Limb (tissue), 2 donors: ENCODE results near the gene PPP1R3G.

Experiments used
- DNase-seq, 2 donors: peaks; one replicate each; pipeline ENCODE4 v3.0.0-alpha.2; 2016; ENCODE audit errors: extremely low spot score in 2 of 2

Gene PPP1R3G

GRCh38 chr6:5071216-5071615 lies 13.9 kb upstream of the PPP1R3G start:
- DNase-seq, result no peak

GRCh38 chr6:5072440-5072839 lies 12.7 kb upstream of the PPP1R3G start:
- no peak for DNase-seq

GRCh38 chr6:5073992-5074391 lies 11.1 kb upstream of the PPP1R3G start:
- DNase-seq, result no peak

GRCh38 chr6:5076931-5077330 lies 8.2 kb upstream of the PPP1R3G start:
- DNase-seq, result no peak

GRCh38 chr6:5078121-5078669 lies 6.9 kb upstream of the PPP1R3G start:
- no peak for DNase-seq

GRCh38 chr6:5079692-5080091 lies 5.4 kb upstream of the PPP1R3G start:
- no peak for DNase-seq

GRCh38 chr6:5080574-5080973 lies 4.6 kb upstream of the PPP1R3G start:
- no peak for DNase-seq

GRCh38 chr6:5081182-5081581 lies 4.0 kb upstream of the PPP1R3G start:
- DNase-seq, result no peak

GRCh38 chr6:5081955-5082354 lies 3.2 kb upstream of the PPP1R3G start:
- no peak for DNase-seq

- DNase-seq, result no peak
These were observed 2.4 kb upstream of the PPP1R3G start for GRCh38 chr6:5082487-5083306.

GRCh38 chr6:5083307-5083583 lies 1.9 kb upstream of the PPP1R3G start:
- no peak for DNase-seq

GRCh38 chr6:5083813-5084359 lies 1.3 kb upstream of the PPP1R3G start:
- DNase-seq, result no peak

- DNase-seq, result peak in 1 of 2 donors; percentile 16
These were observed 771 bp upstream of the PPP1R3G start for GRCh38 chr6:5084360-5084780.

GRCh38 chr6:5085648-5086293 lies 630 bp downstream of the PPP1R3G start:
- DNase-seq, result peak in 1 of 2 donors; percentile 71

- DNase-seq, result peak in 1 of 2 donors; percentile 52
These were observed 1.3 kb downstream of the PPP1R3G start for GRCh38 chr6:5086294-5086890.

GRCh38 chr6:5087389-5087788 lies 2.2 kb downstream of the PPP1R3G start:
- no peak for DNase-seq

GRCh38 chr6:5088780-5089179 lies 3.6 kb downstream of the PPP1R3G start:
- no peak for DNase-seq

GRCh38 chr6:5089481-5090438 lies 4.6 kb downstream of the PPP1R3G start:
- DNase-seq, result no peak

GRCh38 chr6:5090603-5091002 lies 5.5 kb downstream of the PPP1R3G start:
- no peak for DNase-seq

- DNase-seq, result no peak
These were observed 6.3 kb downstream of the PPP1R3G start for GRCh38 chr6:5091210-5092069.
